H1 (cell line): ENCODE results near the gene EXOSC6. TPM values are rescaled to one million over a fixed set of nuclear protein-coding genes. Genes with fewer than 3 reads are reported as not detected.

ENCODE experiments used
- CHD7 ChIP-seq: fragments of 300-600 bp; sonication (generic); IDR thresholded peaks from 2 replicates; pipeline ENCODE4 v1.7.1; 2012; ENCODE audit warnings: low read length, moderate library complexity, mild to moderate bottlenecking, inconsistent platforms; ENCODE audit not compliant: insufficient replicate concordance
- E2F6 ChIP-seq: IDR thresholded peaks from 2 replicates; pipeline ENCODE4 v1.6.1; 2012; ENCODE audit warnings: inconsistent platforms
- HDAC6 ChIP-seq: IDR thresholded peaks from one replicate; pipeline ENCODE4 v1.7.1; 2012; ENCODE audit warnings: low read depth, mild to moderate bottlenecking, inconsistent platforms, low read length, moderate library complexity
- SP1 ChIP-seq: IDR thresholded peaks from 2 replicates; pipeline ENCODE4 v1.6.1; 2011; ENCODE audit warnings: low read depth, low read length
- polyA plus RNA-seq, 7 experiments: library from polyadenylated mRNA; depleted of rRNA in 3 of 7; stranded (reverse) in 5 of 7; unstranded in 2 of 7; fragments of >200 nt in 5 of 7; fragments of 200-250 nt in 2 of 7; gene quantifications; 1 replicate in 5 of 7; 2 replicates in 1 of 7; 4 replicates in 1 of 7; pipeline versions ENCODE4 v1.2.1 to v1.2.3, GENCODE V29; 2011 to 2013; ENCODE audit warnings: missing spikeins in 2 of 7, mixed read lengths in 2 of 7
- total RNA-seq: library from RNA; stranded (reverse); fragmentation: NEBNext Ultra II Directional; extraction: Animal tissue kit (Norgen Biotek cat#: 25700); gene quantifications from 2 replicates; pipeline ENCODE4 v1.2.1, GENCODE V29; 2021
- TF ChIP-seq, protein P1 (sequence below): IDR thresholded peaks from 2 replicates; pipeline ENCODE4 v1.6.1; 2012; ENCODE audit warnings: inconsistent platforms
- TF ChIP-seq, protein P2 (sequence below), 3 experiments: IDR thresholded peaks; 1 replicate in 2 of 3; 2 replicates in 1 of 3; pipeline versions ENCODE4 v1.5.1 to v1.6.1; 2011; ENCODE audit warnings: low read length in 3 of 3, mild to moderate bottlenecking in 3 of 3, inconsistent platforms in 2 of 3, low read depth in 1 of 3, moderate library complexity in 1 of 3; ENCODE audit not compliant: insufficient read depth in 1 of 3; ENCODE audit errors: control extremely low read depth in 1 of 3

Gene EXOSC6
- total and polyA plus RNA-seq, 2 of the 8 experiments (the other 6 are each of a cell fraction or from before 2014, with no cell fraction given), result 9.7 to 22.5 TPM

GRCh38 chr16:70250748-70251628, 752 bp downstream of the EXOSC6 start (continued):
- no peak for TF ChIP-seq CHD7
- peak; percentile 37; the same call in 1 of the 2 replicates for TF ChIP-seq E2F6
- TF ChIP-seq, protein P1, sequence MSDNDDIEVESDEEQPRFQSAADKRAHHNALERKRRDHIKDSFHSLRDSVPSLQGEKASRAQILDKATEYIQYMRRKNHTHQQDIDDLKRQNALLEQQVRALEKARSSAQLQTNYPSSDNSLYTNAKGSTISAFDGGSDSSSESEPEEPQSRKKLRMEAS, result peak; percentile 61
- TF ChIP-seq, protein P2, sequence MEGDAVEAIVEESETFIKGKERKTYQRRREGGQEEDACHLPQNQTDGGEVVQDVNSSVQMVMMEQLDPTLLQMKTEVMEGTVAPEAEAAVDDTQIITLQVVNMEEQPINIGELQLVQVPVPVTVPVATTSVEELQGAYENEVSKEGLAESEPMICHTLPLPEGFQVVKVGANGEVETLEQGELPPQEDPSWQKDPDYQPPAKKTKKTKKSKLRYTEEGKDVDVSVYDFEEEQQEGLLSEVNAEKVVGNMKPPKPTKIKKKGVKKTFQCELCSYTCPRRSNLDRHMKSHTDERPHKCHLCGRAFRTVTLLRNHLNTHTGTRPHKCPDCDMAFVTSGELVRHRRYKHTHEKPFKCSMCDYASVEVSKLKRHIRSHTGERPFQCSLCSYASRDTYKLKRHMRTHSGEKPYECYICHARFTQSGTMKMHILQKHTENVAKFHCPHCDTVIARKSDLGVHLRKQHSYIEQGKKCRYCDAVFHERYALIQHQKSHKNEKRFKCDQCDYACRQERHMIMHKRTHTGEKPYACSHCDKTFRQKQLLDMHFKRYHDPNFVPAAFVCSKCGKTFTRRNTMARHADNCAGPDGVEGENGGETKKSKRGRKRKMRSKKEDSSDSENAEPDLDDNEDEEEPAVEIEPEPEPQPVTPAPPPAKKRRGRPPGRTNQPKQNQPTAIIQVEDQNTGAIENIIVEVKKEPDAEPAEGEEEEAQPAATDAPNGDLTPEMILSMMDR (IDR thresholded peaks at IDR 0.05; ENCODE audit: control extremely low read depth in 1 of 3, insufficient read depth in 1 of 3, low read depth in 1 of 3, low read length in 3 of 3), result no peak
- TF ChIP-seq SP1, result no peak
- no peak for TF ChIP-seq HDAC6
